ENCODE measurements around the gene CCHCR1.

CCHCR1 gene

DNA sequence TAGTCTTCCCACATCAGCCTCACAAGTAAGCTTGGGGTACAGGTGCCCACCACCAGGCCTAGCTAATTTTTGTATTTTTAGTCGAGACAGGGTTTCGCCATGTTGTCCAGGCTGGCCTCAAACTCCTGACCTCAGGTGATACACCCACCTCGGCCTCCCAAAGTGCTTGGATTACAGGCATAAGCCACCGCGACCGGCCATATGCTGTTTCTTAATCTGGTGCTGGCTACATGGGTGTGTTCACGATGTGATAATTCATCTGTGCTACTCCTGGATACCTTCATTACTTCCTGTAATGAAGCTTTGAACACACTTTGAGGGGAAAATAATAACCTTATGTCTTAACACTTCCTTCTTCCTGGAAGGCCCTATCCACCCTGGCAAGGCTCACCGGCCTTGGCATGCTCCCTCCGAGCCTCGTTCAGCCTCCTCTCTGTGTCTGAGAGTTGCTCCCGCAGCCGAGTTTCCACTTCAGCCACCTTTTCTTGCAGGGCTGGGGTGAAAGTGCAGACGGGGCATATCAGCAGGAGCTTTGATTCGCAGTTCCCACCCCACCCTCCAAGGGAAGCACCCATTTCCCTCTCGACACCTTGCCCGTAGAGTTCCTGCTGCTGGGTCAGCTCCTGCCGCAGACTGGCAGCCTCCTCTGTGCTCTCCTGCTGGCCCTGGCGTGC lies 13.2 kb downstream of the CCHCR1 start:
- no peak for TF ChIP-seq SPI1 (IDR thresholded peaks at IDR 0.05; ENCODE audit: borderline replicate concordance, low read depth)
- TF ChIP-seq POLR2AphosphoS5 (IDR thresholded peaks at IDR 0.05; ENCODE audit: low read depth), result no peak
- no peak for TF ChIP-seq CTCF (IDR thresholded peaks at IDR 0.05; ENCODE audit: insufficient read depth, low read length)
- TF ChIP-seq, protein P1, sequence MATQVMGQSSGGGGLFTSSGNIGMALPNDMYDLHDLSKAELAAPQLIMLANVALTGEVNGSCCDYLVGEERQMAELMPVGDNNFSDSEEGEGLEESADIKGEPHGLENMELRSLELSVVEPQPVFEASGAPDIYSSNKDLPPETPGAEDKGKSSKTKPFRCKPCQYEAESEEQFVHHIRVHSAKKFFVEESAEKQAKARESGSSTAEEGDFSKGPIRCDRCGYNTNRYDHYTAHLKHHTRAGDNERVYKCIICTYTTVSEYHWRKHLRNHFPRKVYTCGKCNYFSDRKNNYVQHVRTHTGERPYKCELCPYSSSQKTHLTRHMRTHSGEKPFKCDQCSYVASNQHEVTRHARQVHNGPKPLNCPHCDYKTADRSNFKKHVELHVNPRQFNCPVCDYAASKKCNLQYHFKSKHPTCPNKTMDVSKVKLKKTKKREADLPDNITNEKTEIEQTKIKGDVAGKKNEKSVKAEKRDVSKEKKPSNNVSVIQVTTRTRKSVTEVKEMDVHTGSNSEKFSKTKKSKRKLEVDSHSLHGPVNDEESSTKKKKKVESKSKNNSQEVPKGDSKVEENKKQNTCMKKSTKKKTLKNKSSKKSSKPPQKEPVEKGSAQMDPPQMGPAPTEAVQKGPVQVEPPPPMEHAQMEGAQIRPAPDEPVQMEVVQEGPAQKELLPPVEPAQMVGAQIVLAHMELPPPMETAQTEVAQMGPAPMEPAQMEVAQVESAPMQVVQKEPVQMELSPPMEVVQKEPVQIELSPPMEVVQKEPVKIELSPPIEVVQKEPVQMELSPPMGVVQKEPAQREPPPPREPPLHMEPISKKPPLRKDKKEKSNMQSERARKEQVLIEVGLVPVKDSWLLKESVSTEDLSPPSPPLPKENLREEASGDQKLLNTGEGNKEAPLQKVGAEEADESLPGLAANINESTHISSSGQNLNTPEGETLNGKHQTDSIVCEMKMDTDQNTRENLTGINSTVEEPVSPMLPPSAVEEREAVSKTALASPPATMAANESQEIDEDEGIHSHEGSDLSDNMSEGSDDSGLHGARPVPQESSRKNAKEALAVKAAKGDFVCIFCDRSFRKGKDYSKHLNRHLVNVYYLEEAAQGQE (IDR thresholded peaks at IDR 0.05; ENCODE audit: insufficient replicate concordance, low read depth), result no peak
- no peak for TF ChIP-seq GABPA (IDR thresholded peaks at IDR 0.05; ENCODE audit: low read depth)
- Histone ChIP-seq H3K27ac (replicated peaks) (no peak overlapping the region), H3K27me3 (ENCODE audit: insufficient read depth, poor library complexity, severe bottlenecking) (no peaks in the 10 kb centered on the region), H3K4me3 (replicated peaks; ENCODE audit: insufficient read depth, low read length) (no peak overlapping the region)
- no peak for DNase-seq (ENCODE audit: low read depth in 1 of 2, low spot score in 1 of 2)

DNA sequence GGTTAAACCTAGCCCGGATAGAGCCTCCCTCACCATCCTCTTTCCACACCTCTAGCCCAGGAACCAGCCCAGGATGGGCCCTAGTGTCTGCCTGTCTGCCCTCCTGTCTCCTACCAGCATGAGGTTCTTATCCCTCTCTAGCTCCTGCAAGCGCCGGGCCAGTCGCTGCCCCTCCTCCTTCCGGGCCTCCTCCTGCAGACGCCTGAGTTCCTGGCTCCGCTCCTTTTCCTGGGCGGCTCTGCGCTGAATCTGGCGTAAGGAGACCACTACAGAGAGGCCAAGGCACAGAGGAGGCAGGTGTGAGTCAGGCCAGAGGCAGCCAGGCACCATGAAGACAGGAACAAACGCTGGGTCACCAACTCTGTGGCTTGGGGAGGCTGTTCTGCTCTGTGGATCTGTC lies 14.5 kb downstream of the CCHCR1 start:
- no peak overlapping the region for H3K4me3 ChIP-seq (replicated peaks; ENCODE audit: insufficient read depth, low read length)
- no peaks in the 10 kb centered on the region for H3K27me3 ChIP-seq (ENCODE audit: insufficient read depth, poor library complexity, severe bottlenecking)
- DNase-seq (ENCODE audit: low read depth in 1 of 2, low spot score in 1 of 2), result no peak
- no peak overlapping the region for H3K27ac ChIP-seq (replicated peaks)
- TF ChIP-seq POLR2AphosphoS5 (IDR thresholded peaks at IDR 0.05; ENCODE audit: low read depth), result no peak

DNA sequence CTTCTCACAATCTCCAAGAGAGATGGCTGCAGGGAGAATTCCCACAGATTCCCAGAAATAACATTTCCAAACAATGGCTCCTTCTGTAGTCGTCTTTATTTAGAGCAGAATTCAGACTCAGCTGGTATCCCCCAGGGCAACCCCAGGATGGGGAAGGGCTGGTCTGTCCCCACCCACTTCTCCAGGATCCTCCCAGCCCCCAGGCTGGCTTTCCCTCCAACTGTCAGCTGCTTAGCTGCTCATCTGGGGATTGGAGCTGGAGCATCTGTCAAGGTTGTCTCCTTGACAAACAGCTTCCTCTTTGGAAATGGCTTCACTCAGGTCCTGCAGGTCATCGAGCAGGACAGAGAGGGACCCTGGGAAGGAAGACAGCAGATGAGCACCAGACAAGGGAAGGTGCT lies 15.2 kb downstream of the CCHCR1 start:
- H3K27ac ChIP-seq (replicated peaks), result no peak overlapping the region
- TF ChIP-seq POLR2AphosphoS5 (IDR thresholded peaks at IDR 0.05; ENCODE audit: low read depth), result no peak
- TF ChIP-seq, protein P1 (IDR thresholded peaks at IDR 0.05; ENCODE audit: insufficient replicate concordance, low read depth), result no peak
- no peak for TF ChIP-seq SPI1 (IDR thresholded peaks at IDR 0.05; ENCODE audit: borderline replicate concordance, low read depth)
- TF ChIP-seq CTCF (IDR thresholded peaks at IDR 0.05; ENCODE audit: insufficient read depth, low read length), result no peak
- TF ChIP-seq GABPA (IDR thresholded peaks at IDR 0.05; ENCODE audit: low read depth), result no peak
- no peak for DNase-seq (ENCODE audit: low read depth in 1 of 2, low spot score in 1 of 2)
- no peaks in the 10 kb centered on the region for H3K27me3 ChIP-seq (ENCODE audit: insufficient read depth, poor library complexity, severe bottlenecking)
- H3K4me3 ChIP-seq (replicated peaks; ENCODE audit: insufficient read depth, low read length), result no peak overlapping the region

DNA sequence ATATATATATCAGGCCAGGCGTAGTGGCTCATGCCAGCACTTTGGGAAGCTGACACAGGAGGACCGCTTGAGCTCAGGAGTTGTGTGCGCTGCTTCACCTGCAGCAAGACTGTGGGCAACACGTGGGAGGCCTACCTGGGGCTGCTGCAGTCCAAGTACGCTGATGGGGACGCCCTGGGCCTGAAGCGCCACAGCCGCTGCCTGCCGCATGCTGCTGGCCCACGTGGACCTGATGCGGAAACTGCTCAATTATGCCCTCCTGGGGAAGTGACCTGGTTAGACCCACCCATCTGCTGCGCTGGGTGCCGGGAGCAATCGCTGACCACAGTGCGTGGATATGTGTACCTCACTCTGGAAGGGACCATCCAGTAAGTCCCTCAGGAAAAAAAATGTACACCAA lies 17.0 kb downstream of the CCHCR1 start:
- H3K4me3 ChIP-seq (replicated peaks; ENCODE audit: insufficient read depth, low read length), result no peak overlapping the region
- H3K27me3 ChIP-seq (ENCODE audit: insufficient read depth, poor library complexity, severe bottlenecking), result no peaks in the 10 kb centered on the region
- no peak overlapping the region for H3K27ac ChIP-seq (replicated peaks)
- no peak for DNase-seq (ENCODE audit: low read depth in 1 of 2, low spot score in 1 of 2)
- TF ChIP-seq SPI1 (IDR thresholded peaks at IDR 0.05; ENCODE audit: borderline replicate concordance, low read depth) (no peak), CTCF (IDR thresholded peaks at IDR 0.05; ENCODE audit: insufficient read depth, low read length) (no peak), GABPA (IDR thresholded peaks at IDR 0.05; ENCODE audit: low read depth) (no peak), POLR2AphosphoS5 (IDR thresholded peaks at IDR 0.05; ENCODE audit: low read depth) (no peak)
- TF ChIP-seq, protein P1 (IDR thresholded peaks at IDR 0.05; ENCODE audit: insufficient replicate concordance, low read depth), result no peak
